SU-DHL-6 (cell line): ENCODE measurements around the gene UBR4.

ENCODE experiments used
- CTCF ChIP-seq: fragments of 200-600 bp; sonication (generic); IDR thresholded peaks from one replicate; pipeline ENCODE4 v1.5.1; 2017; ENCODE audit warnings: antibody characterized with exemption, mild to moderate bottlenecking, low read length, moderate library complexity; ENCODE audit not compliant: insufficient read depth, poor library complexity, severe bottlenecking
- EZH2phosphoT487 ChIP-seq: fragments of 200-600 bp; sonication (generic), shearing (Covaris generic); conservative IDR thresholded peaks from 2 replicates; pipeline ENCODE4 v1.6.1; 2018; ENCODE audit warnings: mild to moderate bottlenecking, antibody characterized with exemption, low read length, moderate library complexity, mixed read lengths

- no peak for TF ChIP-seq CTCF
- no peak for TF ChIP-seq EZH2phosphoT487
Observed at GRCh38 chr1:19212167-19212566, 2.1 kb upstream of the UBR4 start.
